SKM-1 treated with dmso at 0.1 percent for 144 hours (cell line): Measurements from ENCODE around the gene ADCY3.
"Not testable (repeated sequence)": the region's sequence is repeated elsewhere in the genome, so short reads cannot be mapped to it uniquely, and the experiment has no call there.

Experiments
- DNase-seq: peaks from one replicate; lab custom pipeline; 2025; ENCODE audit not compliant: unreplicated experiment; lab: John Stamatoyannopoulos, UW

Gene ADCY3

GRCh38 chr2:24852431-24853020, 67.5 kb downstream of the ADCY3 start:
- DNase-seq, result no peak

DNA sequence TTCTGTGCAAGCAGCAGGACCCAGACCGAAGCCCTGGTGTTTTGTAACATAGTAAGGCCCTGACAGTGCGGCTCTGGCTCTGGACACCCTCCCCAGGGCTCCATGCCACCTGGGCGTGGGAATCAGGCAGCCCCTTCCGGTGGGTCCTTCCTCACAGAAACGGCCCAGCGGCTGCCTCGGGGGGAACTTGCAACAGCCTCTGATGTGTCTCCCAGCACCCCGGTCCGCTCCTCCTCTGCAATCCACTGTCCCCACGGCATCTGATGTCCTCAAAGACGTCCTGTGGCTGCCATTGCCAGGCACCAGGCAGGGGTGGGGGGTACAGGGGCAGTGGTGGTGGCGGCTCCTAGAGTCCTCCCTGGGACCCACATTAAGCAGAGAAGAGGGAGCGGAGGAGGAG, 68.0 kb downstream of the ADCY3 start:
- no peak for DNase-seq

- DNase-seq, result no peak
Measured at GRCh38 chr2:24850944-24851343, 69.1 kb downstream of the ADCY3 start.

DNA sequence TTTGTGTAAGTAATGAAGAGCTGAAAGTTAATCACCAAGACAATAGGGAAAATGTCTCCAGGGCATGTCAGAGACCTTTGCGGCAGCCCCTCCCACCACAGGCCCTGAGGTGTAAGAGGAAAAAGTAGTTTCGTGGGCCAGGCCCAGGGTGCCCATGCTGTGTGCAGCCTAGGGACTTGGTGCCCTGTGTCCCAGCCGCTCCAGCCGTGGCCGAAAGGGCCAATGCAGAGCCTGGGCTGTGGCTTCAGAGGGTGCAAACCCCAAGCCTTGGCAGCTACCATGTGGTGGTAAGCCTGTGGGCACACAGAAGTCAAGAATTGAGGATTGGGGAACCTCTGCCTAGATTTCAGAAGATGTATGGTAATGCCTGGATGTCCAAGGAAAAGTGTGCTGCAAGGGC, 74.3 kb downstream of the ADCY3 start:
- no peak for DNase-seq

DNA sequence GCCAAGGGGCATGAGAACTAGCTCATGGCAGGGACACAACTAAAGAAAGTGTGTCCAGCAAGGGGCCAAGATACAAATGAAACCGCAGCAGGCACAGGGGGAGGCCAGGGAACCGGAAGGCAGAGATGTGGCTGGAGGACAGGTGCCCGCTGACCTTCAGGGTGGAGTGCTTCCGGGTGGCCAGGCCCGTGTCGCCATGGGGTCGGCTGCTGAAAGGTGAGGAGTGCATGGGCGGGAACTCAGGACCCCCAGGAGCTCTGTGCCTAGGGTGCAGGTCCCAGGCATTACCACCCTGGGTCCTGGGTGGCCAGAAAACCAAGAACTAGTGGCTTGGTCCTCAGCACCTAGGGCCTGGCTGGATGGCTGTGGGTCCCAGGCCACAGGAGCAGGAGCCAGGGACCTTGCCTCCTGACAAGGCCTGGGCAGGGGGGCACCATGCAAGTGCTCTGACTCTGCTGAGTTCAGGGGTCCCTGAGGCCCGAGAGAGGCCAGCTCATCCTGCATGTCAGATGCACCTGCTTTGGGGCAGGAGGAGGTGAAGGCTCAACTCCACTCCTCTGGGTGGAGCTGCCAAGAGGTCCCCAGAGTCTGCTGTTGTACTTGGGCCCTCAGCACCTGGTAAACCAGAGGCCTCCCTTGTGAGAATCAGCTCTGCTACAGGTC, 75.9 kb downstream of the ADCY3 start:
- no peak for DNase-seq

- no peak for DNase-seq
Measured at GRCh38 chr2:24843330-24843860, 76.6 kb downstream of the ADCY3 start.

DNA sequence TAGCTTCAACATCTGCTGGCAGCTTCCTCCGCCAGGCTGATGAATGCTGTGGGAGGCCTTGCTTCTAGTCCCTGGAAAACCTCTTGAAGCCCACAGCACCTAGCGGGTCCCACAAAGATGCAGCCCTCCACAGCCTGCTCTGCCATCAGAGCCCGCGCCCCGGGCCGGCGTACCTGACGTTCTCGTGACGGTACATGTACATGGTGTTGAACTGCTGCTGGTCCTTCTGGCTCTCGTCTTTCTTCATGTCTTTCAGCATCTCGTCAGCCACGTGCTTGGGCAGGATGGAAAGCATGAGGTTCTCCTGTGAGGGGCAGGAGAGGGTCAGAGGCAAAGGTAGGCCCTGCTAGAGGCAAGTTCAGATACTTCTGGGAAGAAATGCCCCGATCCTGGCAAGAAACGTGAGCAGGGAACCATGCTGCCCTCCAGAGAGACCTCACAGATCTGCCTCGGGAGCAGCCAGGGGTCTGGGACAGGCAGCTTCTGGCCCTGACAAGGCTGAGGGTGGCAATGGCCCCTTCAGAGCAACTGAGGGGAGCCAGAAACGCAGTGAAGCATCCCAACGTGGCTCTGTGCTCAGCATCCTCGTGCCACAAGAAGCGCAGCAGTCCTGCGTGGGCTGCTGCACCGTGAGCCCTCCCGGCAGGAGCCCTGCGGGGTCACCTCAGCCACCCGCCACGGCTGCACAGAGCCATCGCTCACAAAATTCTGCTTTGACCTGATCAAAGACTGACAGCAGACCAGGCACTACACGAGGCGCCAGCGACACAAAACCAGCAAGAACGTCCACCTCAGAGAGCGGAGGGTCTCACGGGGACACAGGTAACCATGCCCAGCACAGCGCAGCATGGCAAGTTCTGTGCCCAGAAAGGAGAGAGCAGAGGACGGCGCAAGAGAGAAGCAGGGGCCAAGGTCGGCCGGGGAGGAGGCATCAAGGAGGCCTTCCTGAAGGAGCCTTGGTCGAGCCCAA, 77.7 kb downstream of the ADCY3 start:
- no peak for DNase-seq

DNA sequence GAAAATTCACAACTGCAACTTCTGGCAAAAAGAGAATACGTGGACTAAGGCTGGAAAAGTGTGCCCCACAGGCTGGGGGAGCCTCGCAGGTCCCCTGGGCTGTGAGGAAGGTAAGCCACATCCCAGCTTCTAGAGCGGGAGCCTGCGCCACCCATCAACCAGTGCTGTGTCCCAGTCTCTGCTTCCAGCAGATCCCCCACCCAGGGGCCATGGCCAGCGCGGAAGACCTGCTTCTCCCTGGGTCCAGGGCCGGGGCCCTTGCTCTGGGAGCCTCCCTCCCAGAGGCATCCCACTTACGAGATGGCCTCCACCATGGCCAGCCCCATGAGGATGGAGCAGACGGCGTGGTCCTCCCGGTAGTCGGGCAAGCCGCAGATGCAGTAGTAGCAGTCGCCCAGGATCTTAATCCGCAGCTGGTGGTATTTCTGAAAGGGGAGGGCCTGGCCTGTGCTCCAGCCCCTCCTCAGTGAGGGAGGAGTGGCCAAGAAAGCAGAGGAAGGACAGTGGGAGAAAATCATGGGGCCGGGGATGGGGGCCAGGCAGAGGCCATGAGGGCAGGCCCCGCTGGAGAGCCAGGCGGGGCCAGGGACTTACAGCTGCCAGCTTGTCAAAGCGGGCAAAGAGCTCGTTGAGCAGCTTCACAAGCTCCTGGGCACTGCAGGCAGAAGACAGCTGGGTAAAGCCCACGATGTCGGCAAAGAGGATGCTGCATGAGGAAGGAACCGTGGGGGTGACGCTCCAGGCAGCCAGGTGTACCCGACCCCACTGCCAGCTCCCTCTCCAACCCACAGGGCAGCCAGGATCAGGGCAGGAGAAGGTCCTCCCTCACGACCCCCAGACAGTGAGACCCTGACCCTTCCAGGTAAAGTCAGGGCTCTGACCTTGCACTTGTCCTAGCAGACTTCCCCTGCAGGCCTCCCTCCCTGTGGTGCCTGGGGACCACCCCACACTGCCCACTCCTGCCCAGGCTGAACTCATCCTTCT, 78.8 kb downstream of the ADCY3 start:
- DNase-seq, result no peak

DNA sequence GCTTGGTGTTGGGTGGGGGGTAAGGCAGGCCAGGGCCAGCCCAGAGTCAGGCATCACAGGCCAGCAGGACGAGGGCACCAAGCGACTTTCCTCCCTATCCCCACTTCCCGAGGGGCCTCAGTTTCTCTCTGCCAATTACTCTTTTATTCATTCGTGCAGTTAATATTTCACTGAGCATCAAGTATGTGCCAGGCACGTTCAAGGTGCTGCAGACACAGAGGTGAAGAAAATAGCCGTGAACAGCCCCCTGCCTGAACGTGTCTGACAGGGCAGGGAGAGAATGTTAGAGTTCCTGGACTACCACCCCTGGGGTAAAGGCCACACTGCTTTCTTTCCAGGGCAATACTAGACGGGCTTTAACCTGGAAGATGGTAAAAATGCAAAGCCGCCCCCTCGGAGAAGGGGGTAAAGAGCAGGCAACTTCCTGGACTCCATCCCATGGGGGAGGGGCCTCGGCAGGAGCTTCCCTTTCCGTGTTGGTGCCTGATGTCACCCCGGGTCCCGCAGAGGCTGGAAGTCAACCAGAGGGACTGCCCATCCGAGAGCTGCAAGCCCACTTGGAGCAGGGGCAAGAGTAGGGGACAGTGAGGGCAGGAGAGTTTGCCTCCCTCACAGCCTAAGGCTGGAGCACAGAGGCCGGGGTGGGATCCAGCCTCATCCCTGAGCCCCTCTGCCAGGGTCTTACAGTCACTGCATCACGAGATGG, 79.7 kb downstream of the ADCY3 start:
- no peak for DNase-seq

DNA sequence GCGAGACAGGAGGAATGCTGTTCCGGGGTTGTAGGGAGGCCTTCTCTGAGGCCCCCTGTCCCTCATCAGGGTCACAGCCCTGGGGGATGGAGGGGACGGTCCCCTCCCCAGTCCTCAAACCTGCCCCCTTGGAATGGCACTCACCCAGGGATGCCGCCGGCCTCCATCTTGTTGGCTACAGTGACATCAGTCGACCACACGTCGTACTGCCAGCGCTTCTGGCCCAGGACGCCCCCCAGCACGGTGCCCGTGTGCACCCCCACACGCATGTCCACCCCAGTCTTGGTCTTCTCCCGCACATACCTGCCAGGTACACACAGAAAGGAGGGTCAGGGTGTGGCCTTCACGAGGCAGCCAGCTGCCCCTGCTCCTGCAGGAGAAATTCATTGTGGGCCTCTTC, 80.3 kb downstream of the ADCY3 start:
- DNase-seq, result no peak

- DNase-seq, result no peak
Measured at GRCh38 chr2:24838541-24838940, 81.5 kb downstream of the ADCY3 start.

- DNase-seq, result no peak
Measured at GRCh38 chr2:24837996-24838513, 82.0 kb downstream of the ADCY3 start.

DNA sequence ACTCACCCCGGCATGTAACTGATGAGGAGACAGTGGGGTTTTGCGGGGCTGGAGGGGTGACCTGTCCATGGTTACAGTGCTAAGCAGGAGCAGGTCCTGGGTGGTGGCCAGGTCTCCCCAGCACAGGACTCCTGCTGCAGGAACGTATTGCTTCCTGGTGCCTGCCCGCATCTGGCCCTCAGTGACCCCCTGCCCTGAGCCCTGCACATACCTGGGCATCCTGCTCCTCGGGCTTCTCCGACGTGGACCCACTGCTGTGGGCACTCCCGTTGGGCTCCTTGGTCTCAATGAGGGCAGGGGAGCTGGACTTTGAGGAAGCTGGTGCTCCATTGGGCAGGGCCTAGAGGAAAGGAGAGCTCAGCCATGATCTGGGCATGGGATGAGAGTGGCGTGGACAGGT, 83.3 kb downstream of the ADCY3 start:
- DNase-seq, result no peak

- DNase-seq, result no peak
Measured at GRCh38 chr2:24836206-24836605, 83.8 kb downstream of the ADCY3 start.

DNA sequence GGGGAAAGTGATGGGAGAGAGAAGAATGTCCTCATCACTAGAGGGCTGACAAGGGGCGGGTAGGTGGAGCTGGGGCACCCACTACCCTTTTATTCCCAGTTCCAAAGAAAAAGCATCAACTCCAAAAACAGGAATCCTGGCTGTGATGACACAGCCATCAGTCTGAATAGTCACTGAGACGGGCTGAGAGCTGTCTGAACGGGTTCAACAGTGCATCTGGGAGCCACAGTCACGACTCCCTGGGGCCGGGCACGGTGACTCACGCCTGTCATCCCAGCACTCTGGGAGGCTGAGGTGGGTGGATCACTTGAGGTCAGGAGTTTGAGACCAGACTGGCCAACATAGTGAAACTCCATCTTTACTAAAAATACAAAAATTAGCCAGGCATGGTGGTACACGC, 84.6 kb downstream of the ADCY3 start:
- DNase-seq, result not testable (repeated sequence)

DNA sequence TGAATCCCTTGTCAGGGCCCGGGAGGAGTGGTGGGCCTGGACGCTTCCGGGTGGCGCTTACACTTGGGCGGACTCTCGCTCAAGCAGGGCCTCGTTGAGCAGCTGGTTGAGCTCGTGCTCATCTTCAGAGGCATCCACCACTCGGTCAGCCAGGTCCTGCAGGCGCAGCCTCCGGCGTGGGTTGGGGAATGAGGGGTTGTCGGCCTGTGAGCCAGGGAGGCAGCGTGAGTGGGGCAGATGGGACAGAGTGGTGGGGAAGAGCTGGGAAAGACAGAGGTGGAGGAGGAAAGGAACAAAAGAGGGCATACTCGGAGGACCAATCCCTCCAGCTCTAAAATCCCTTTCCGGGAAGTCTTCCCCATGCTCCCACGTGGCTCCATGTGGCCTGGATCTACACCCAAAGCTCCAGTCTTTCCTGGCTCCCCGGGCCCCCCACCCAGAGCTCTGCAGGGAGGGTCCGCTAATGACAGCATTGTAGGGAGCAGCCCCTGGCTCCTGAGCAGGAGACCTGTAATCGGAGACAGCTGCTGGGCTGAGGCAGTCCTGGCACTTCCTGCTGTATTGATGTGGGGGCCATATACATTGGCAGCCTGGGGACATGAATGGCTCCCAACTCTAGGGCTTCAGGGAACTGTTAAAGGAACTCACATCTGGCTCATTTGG, 85.2 kb downstream of the ADCY3 start:
- DNase-seq, result no peak

DNA sequence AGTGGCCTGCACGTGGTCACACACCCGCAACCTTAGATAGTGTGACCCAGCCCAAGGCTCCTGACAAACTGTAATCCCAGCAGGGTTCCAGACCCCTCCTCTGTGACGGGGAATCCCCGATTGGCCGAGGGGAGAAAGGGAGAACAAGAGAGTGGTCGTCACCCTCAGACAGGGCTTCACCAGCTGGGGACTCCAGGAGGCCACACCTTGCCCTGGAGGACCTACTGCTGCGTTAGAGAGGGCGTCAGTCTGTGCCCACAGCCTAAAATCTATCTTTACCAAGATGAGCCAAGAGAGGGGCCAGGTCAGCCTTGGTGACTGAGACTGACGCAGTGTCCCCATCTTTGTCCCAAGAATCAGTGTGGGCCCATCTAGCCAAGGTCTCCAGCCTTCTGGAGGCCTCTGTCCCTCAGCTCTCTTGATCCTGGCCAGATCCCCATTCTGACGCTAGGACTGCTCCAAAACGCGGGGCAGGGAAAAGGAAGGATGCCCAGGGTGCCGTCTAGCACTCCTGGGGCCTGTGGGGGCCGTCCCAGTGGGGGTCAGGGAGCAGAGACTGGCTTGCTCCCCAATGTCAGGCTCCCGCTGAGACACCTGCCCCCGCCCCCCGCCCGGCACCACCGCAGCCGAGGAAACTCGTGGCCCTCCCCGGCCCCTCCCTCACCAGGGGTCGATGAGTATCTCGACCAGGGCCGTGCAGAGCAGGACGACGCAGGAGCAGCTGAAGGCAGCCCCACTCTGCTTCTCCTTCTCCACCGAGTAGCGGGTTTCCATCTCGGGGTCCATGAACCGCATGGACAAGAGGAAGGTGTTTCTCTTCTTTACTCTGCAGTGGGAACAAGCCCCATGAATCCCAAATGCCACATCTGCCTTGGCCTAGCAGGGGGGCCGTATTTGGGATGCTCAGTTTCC, 86.0 kb downstream of the ADCY3 start:
- DNase-seq, result no peak
